ENCODE data around the gene NFIX. TPM values are rescaled to one million over a fixed set of nuclear protein-coding genes. Genes with fewer than 3 reads are reported as not detected.

NFIX gene
- total RNA-seq, 1 donor from 2014 or later, result 6.7 TPM

GRCh38 chr19:13014101-13014920 lies 19.0 kb downstream of the NFIX start:
- Histone ChIP-seq H3K36me3 (ENCODE audit: control insufficient read depth, insufficient read depth, low read length) (no peaks in the 10 kb centered on the region), H3K27me3 (ENCODE audit: control insufficient read depth, insufficient read depth, low read length) (peaks cover 51% of the 10 kb centered on the region), H3K4me3 (ENCODE audit: low read depth, low read length) (no peak overlapping the region)
- DNase-seq (ENCODE audit: low read depth), result no peak
- no peak for TF ChIP-seq CTCF (IDR thresholded peaks at IDR 0.05; ENCODE audit: insufficient read depth, low read length, poor library complexity, severe bottlenecking)

GRCh38 chr19:13014921-13015280 lies 19.6 kb downstream of the NFIX start:
- Histone ChIP-seq H3K36me3 (ENCODE audit: control insufficient read depth, insufficient read depth, low read length) (no peaks in the 10 kb centered on the region), H3K4me3 (ENCODE audit: low read depth, low read length) (no peak overlapping the region), H3K27me3 (ENCODE audit: control insufficient read depth, insufficient read depth, low read length) (peaks cover 45% of the 10 kb centered on the region)
- TF ChIP-seq CTCF (IDR thresholded peaks at IDR 0.05; ENCODE audit: insufficient read depth, low read length, poor library complexity, severe bottlenecking), result no peak
- DNase-seq (ENCODE audit: low read depth), result no peak

- no peak for DNase-seq (ENCODE audit: low read depth)
- TF ChIP-seq CTCF (IDR thresholded peaks at IDR 0.05; ENCODE audit: insufficient read depth, low read length, poor library complexity, severe bottlenecking), result no peak
- Histone ChIP-seq H3K4me3 (ENCODE audit: low read depth, low read length) (no peak overlapping the region), H3K36me3 (ENCODE audit: control insufficient read depth, insufficient read depth, low read length) (no peaks in the 10 kb centered on the region), H3K27me3 (ENCODE audit: control insufficient read depth, insufficient read depth, low read length) (peaks cover 38% of the 10 kb centered on the region)
Measured at GRCh38 chr19:13015361-13016223, 20.3 kb downstream of the NFIX start.

GRCh38 chr19:13016245-13016627 lies 21.0 kb downstream of the NFIX start:
- Histone ChIP-seq H3K27me3 (ENCODE audit: control insufficient read depth, insufficient read depth, low read length) (peaks cover 31% of the 10 kb centered on the region), H3K4me3 (ENCODE audit: low read depth, low read length) (no peak overlapping the region), H3K36me3 (ENCODE audit: control insufficient read depth, insufficient read depth, low read length) (no peaks in the 10 kb centered on the region)
- TF ChIP-seq CTCF (IDR thresholded peaks at IDR 0.05; ENCODE audit: insufficient read depth, low read length, poor library complexity, severe bottlenecking), result no peak
- no peak for DNase-seq (ENCODE audit: low read depth)

- no peaks in the 10 kb centered on the region for H3K36me3 ChIP-seq (ENCODE audit: control insufficient read depth, insufficient read depth, low read length)
- TF ChIP-seq CTCF (IDR thresholded peaks at IDR 0.05; ENCODE audit: insufficient read depth, low read length, poor library complexity, severe bottlenecking), result no peak
- no peak for DNase-seq (ENCODE audit: low read depth)
- no peak overlapping the region for H3K4me3 ChIP-seq (ENCODE audit: low read depth, low read length)
- peaks cover 28% of the 10 kb centered on the region for H3K27me3 ChIP-seq (ENCODE audit: control insufficient read depth, insufficient read depth, low read length)
Measured at GRCh38 chr19:13016628-13017305, 21.5 kb downstream of the NFIX start.
